Inflammatory macrophage treated with lipopolysaccharide for 4 hours (primary cell): ENCODE measurements around the gene CEBPG.

ENCODE experiments used
- DNase-seq: peaks from one replicate; pipeline ENCODE4 v3.0.0-alpha.2; 2020

Gene CEBPG

GRCh38 chr19:33373453-33374235, at the start of gene CEBPG:
Gene CEBPG (plus strand): TSS chr19:33373709. CDS start chr19:33379240, 5,531 bp downstream.
- DNase-seq: peak; percentile 92

- no peak for DNase-seq
Observed at GRCh38 chr19:33324628-33325027, 48.9 kb upstream of the CEBPG start.

- no peak for DNase-seq
Observed at GRCh38 chr19:33325920-33326319, 47.6 kb upstream of the CEBPG start.

DNA sequence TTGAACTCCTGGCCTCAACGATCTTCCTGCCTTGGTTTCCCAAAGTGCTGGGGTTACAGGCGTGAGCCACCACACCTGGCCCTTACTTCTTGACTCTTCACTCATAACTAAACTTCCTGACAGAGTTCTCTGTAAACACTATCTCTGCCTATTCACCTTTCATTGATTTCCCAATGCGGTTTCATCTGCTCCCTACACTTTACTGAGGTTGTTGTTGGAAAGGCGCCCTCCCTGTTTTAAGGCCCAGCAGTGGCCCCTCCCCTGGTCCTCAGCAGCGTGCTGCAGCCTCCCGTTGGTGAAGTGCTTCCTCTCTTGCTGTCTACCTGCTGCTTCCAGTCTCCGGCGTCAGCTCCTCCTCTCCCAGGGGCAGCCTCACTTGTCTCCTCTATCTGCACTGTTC, 44.4 kb upstream of the CEBPG start:
- DNase-seq: no peak

GRCh38 chr19:33329736-33330135, 43.8 kb upstream of the CEBPG start:
- DNase-seq: peak; percentile 21

DNA sequence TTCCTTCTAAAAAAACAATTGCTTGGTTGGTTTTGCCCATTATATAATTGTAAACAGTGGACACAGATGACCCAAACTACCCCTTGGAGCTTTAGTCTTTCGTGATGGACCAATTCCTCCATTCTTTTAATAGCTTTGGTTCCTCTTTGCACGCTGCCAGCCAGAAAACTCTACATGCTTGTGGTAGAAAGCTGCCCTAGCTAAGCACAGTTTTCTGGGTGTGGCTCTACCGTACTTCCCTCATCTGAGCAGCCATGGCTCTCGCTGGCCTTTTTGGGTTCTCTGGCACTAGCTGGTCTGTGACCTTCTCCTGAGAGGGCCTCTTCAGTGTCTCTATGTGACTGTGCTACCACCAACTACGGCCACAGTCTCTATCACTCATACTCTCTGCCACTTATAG, 41.3 kb upstream of the CEBPG start:
- peak; percentile 82 for DNase-seq

- DNase-seq: no peak
Observed at GRCh38 chr19:33333151-33333550, 40.4 kb upstream of the CEBPG start.

DNA sequence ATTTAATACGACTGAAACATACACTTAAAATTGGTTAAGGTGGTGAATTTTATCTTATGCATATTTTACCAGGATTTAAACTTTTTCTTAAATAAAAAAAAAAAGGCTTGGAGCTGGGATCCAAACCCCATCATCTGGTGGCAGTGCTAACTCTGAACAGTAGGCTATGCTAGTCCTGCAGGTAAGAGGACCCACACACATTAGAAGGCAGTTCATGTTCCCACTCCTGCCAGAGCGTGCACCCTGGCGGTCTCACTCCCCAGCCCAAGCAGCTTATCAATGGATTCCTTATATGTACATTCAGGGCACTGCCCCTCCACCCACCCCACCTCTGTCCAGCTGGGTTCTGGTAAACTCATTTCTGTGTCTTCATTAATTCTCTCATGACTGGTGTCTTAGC, 39.9 kb upstream of the CEBPG start:
- no peak for DNase-seq

- no peak for DNase-seq
Observed at GRCh38 chr19:33334271-33334670, 39.2 kb upstream of the CEBPG start.

DNA sequence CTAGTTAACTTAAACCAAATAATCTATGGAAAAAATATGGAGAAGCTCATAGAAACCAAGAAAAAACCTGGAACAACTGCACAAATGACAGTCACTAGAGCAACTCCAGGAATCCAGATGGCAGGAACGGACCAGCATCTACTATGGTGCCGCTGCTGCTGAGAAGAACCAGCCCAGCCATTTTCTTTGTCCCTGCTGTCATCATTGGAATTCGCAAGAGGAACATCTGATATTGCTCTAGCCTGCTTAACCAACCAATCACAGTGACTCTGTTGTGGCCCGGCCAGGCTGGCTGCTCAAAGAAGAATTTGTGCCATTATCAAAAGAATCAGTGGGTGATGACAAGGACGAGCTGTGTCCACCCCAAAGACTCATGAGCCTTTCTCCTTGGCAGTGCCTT, 38.1 kb upstream of the CEBPG start:
- no peak for DNase-seq

DNA sequence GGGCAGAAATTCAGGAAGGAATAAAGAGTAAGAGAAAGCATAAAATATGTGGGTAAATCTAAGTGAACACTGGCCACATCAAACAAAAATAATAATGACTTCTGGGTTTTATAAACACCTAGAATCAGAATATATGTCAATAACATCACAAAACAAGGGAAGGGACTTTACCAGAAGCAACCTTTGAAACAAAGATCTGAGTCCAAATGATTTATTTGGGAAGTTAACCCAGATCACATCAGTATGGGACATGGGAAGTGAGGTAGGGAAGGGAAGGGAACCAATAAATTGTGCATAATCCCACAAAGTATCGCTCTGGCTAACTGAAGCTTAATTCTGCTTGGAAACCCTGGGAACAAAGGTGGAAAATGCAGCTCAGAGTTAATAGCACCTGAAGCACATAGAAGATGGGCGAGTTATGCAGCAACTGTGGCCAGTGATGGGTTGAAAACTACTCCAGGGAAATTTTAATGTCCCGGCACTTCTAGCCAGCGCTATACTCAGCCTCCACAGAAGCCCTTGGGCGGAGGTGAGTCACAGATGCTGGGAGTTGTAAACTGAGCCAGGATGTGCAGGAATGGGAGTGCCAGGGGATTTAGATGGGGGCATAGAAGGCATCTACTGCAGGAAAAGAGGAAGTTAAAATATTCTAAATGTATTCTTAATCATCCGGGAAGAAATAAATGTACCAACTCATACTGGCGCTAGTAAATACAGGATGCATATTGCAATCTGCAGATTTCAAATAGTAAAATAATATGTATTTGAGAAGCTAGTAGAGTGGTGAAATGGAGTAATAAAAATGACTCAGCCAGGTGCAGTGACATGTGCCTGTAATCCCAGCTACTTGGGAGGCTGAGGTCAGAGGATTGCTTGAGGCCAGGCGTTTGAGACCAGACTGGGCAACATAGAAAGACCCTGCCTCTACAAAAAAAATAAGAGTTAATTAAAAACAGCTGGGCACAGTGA, 34.2 kb upstream of the CEBPG start:
- DNase-seq: peak; percentile 34

DNA sequence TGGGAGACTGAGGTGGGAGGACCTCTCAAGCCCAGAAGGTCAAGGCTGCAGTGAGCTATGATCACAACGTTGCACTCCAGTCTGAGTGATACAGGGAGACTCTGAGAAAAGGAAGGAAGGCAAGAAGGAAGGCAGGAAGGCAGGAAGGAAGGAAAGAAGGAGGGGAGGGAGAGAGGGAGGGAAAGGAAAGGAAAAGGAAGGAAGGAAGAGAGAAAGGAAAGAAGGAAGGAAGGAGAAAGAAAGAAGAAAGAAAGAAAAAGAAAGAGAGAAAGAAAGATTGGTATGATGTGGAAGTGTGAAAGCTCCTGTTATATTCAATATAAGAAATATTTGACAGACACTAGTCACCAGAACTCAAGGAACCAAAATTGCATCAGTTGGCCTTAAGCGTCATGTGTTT, 32.5 kb upstream of the CEBPG start:
- no peak for DNase-seq

DNA sequence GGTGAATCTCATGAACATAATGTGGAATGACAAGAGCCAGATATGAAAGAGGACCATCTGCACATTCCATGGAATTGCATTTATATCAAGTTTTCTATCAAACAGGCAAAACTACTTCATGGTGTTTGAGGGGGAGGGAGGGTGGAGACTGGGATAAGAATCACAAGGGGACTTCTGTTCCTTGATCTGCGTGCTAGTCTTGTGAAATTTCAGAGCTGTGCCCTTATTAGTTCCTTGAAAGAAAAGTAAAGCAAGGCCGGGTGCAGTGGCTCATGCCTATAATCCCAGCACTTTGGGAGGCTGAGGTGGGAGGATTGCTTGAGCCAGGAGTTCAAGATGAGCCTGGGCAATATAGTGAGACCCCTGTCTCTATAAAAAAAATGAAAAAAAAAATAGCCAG, 30.2 kb upstream of the CEBPG start:
- peak; percentile 35 for DNase-seq

DNA sequence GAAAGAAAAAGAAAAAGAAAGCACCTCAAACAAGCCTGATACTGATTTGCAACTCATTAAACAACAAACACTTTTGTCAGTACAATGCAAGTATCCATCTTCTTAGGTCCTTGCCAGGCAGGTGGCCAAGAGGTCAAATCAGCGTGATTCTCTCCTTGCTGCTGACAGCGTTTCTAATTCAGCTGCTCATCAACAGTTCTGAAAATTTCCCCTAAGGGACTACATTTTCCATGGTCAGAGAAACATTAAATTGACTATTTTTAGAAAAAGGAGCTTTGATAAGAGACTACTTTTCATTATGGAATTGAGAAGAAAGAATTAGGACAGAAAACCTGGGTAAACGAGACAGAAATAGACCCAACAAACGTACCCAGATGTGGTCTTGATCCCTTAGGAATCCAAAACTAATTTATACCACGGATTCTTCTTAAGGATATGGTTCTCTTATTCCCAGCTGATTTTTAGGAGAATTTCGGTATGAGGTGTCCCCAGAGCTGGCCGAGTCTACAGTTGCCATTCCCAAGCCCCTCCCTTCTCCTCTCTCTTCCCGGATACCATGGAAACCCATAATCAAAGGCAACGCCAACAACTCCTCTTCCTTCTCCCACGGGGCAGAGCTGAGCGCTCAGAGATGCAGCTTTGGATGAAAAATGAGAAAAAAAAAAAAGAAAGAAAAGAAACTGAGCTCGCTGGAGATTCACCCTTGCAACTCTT, 29.5 kb upstream of the CEBPG start:
- no peak for DNase-seq

DNA sequence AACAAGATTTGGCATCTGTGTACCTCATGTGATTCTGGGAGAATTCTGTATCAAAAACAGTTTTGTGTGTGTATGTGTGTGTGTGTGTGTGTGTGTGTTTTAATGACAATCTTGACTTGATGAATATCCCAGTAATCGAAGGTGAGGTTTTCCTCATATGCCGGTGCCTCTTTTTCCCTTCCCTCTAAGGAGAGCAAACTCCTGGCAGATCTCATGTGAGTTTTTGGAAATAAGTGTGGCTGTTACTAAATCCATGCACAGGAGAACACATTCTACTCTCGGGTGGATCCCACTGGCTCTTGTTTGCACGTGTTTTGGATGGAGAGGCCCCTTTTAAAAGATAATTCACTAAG, 29.0 kb upstream of the CEBPG start:
- no peak for DNase-seq

DNA sequence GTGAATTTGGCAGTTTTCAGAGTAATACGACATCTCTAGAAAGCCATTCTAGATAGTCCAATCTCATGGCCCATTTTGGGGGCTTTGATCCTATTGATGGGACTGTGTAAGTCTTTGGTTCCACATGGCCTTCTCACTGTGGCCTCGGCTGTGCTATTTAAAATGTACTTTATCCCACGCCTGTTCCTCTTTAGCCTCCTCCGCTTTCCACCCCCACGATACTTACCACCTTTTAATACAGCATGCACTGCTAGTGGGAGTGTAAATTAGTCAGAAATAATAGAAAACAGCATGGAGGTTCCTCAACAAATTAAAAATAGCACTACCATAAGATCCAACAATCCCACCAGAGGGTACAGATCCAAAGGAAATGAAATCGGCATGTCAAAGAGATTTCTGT, 28.3 kb upstream of the CEBPG start:
- peak; percentile 14 for DNase-seq

- DNase-seq: no peak
Observed at GRCh38 chr19:33346665-33347064, 26.8 kb upstream of the CEBPG start.

- DNase-seq: no peak
Observed at GRCh38 chr19:33347300-33347699, 26.2 kb upstream of the CEBPG start.

DNA sequence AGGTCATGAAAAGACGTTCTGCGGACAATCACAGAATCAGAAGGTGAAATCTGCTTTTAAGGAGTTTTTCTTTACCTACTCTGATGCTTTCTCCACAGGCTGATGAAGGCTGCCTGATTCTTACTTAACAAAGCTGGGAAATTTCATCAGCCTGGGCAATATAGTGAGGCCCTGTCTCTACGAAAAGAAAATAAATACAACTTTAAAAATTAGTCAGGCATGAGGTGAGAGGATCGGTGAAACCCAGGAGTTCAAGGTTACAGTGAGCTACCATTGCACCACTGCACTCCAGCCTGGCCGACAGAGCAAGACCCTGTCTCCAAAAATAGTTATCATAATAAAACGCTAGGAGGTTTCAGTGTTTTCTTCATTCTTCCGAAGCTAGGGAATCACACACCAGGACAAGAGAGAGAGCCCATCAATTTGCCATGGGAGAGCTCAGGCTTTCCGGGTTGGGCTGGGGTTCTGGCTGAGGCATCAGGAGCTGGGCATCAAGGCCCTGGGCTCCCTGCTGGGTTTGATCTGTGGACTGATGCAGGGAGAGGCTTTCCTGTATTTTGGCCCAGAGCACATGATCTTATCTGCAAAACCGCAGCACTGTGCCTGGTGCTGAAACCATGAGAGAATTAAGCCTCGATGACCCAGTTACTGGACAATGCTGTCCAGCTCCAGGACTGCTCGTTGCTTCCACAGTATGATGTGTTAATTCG, 25.1 kb upstream of the CEBPG start:
- no peak for DNase-seq

DNA sequence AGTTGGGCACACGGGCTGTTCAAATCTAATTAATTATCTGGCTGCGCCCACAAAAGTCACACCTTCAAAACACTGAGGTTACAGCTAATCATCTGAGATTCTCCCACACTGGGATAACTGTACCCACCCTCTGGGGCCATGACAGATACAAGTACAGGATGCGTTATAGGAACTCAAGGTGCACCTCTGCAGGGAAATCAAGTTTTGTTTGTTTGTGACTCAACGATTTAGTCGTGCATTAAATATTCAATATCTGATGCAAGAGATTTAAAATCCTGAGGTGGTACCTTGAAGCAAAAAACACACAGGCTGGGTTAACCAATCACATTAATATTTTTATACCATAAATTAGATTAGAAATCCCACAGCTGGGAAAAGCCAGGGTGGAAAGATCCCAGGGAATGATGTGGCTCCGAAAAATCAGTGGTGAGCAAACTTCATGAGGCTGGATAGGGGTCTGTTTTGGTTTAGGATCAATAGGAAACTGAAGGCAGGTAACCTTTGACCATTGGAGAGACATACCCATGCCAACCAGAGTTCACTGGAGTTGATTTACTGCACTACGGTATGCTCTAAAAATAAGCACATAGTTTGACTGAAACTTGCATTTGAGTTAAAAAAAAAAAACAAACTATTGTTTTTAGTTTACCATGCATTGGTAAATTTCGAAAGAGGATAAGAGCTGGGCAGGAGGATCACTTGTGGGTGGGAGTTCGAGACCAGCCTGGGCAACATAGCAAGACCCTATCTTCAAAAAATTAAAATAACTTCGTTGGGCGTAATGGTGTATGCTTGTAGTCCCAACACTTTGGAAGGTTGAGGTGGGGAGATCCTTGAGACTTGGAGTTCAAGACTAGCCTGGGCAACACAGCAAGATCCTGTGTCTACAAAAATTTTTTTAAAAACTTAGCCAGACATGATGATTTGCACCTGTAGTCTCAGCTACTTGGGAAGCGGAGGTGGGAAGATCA, 23.9 kb upstream of the CEBPG start:
- no peak for DNase-seq

DNA sequence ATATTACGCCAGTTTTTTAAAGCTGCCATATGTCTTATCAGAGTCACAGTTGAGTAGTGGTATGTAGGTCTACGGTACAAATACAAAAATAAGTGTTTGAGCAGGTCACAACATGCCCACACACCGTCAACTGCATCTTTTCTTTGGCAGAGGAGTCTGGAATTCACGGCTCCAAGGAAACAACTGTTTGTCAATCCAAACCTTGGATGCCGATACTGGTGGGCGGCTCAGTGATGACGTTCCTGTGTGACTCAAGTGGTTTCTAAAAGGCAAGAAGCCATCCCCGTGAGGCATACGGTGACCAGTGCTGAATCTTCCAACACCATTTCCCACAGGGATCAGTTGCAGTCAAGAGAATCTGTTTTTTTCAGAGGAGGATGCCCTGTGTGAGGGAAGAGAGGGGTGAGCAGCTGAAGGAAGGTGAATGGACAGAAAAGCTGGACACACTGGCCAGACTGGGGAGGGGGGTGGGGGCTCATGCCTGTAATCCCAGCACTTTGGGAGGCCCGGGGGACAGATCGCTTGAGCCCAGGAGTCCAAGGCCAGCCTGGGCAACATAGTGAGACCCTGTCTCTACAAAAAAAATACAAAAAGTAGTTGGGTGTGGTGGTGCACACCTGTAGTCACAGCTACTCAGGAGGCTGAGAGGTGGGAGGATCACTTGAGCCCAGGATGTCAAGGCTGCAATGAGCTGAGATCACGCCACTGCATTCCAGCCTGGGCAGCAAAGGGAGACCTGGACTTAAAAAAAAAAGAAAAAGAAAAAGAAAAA, 22.8 kb upstream of the CEBPG start:
- peak; percentile 28 for DNase-seq
